Midbrain (tissue), 1 donor: Measurements from ENCODE around the gene SPAG8.
A peak's percentile ranks its signal among the peaks of the same experiment; 100 is the strongest.

Experiments
- DNase-seq: peaks from one replicate; lab custom pipeline; 2025; lab: John Stamatoyannopoulos, UW

Gene SPAG8

GRCh38 chr9:35812025-35812602, at the start of gene SPAG8:
TSS of gene SPAG8 (minus strand) at chr9:35812262. CDS start at chr9:35812147, 115 bp downstream.
- peak; percentile 93 for DNase-seq

GRCh38 chr9:35861161-35861897, 49.3 kb upstream of the SPAG8 start:
- no peak for DNase-seq

- DNase-seq = no peak
Measured at GRCh38 chr9:35859990-35860339, 47.9 kb upstream of the SPAG8 start.

GRCh38 chr9:35859310-35859989, 47.4 kb upstream of the SPAG8 start:
- DNase-seq = no peak

- DNase-seq = no peak
Measured at GRCh38 chr9:35858458-35858857, 46.4 kb upstream of the SPAG8 start.

GRCh38 chr9:35856882-35857281, 44.8 kb upstream of the SPAG8 start:
- no peak for DNase-seq

- DNase-seq = no peak
Measured at GRCh38 chr9:35856206-35856605, 44.1 kb upstream of the SPAG8 start.

- DNase-seq = no peak
Measured at GRCh38 chr9:35854091-35854762, 42.2 kb upstream of the SPAG8 start.

- no peak for DNase-seq
Measured at GRCh38 chr9:35852876-35853865, 41.1 kb upstream of the SPAG8 start.

- no peak for DNase-seq
Measured at GRCh38 chr9:35852267-35852815, 40.3 kb upstream of the SPAG8 start.

GRCh38 chr9:35847792-35848572, 35.9 kb upstream of the SPAG8 start:
- DNase-seq = no peak

- no peak for DNase-seq
Measured at GRCh38 chr9:35845824-35846771, 34.0 kb upstream of the SPAG8 start.

- peak; percentile 55 for DNase-seq
Measured at GRCh38 chr9:35844628-35845270, 32.7 kb upstream of the SPAG8 start.

- no peak for DNase-seq
Measured at GRCh38 chr9:35842795-35843194, 30.7 kb upstream of the SPAG8 start.

GRCh38 chr9:35842020-35842745, 30.1 kb upstream of the SPAG8 start:
- DNase-seq = no peak

- no peak for DNase-seq
Measured at GRCh38 chr9:35841645-35841900, 29.5 kb upstream of the SPAG8 start.

- DNase-seq = no peak
Measured at GRCh38 chr9:35840881-35841644, 29.0 kb upstream of the SPAG8 start.

- no peak for DNase-seq
Measured at GRCh38 chr9:35839926-35840325, 27.9 kb upstream of the SPAG8 start.
